DND-41 (cell line): ENCODE measurements around the gene SYNE2.

Experiments used
- CTCF ChIP-seq: IDR thresholded peaks from 2 replicates; pipeline ENCODE4 v1.5.1; 2012; ENCODE audit warnings: borderline replicate concordance, low read length, moderate library complexity, mild to moderate bottlenecking; ENCODE audit not compliant: poor library complexity, severe bottlenecking; ENCODE audit errors: extremely low read depth
- EZH2 ChIP-seq: IDR thresholded peaks from 3 replicates; pipeline ENCODE4 v1.6.1; 2012; ENCODE audit warnings: borderline replicate concordance, low read depth, mild to moderate bottlenecking, moderate library complexity, low read length, inconsistent platforms; ENCODE audit not compliant: severe bottlenecking

- TF ChIP-seq CTCF: no peak
- no peak for TF ChIP-seq EZH2
Measured at GRCh38 chr14:64244279-64244678, 391.5 kb downstream of the SYNE2 start.
